PC-3 (cell line): ENCODE results near the gene MAST4. TPM values are rescaled to one million over a fixed set of nuclear protein-coding genes. Genes with fewer than 3 reads are reported as not detected.

Experiments used
- ATAC-seq: fragments of 200-7000 bp; cut with Tn5 transposase; 2 replicates; pipeline ENCODE4 v1.9.1; 2020; ENCODE audit warnings: mild to moderate bottlenecking, moderate library complexity
- BruUV-seq: library from RNA; stranded (reverse); fragments of 400-500 nt; replicated peaks from 2 replicates; lab custom pipeline; 2021; lab: Mats Ljungman, UMichigan
- CTCF ChIA-PET: fragments of 300-600 bp; sonication (Branson Sonifier 250); formaldehyde crosslinking; loops from one replicate; lab custom pipeline; 2022; ENCODE audit warnings: antibody characterized with exemption; lab: Charles Lee
- POLR2A ChIA-PET: fragments of 300-600 bp; sonication (Branson Sonifier 250); formaldehyde crosslinking; loops from one replicate; lab custom pipeline; 2022; ENCODE audit warnings: antibody characterized with exemption; ENCODE audit not compliant: unreplicated experiment; lab: Charles Lee
- DNase-seq: peaks from one replicate; pipeline ENCODE4 v3.0.0-alpha.2; 2015
- H2AFZ ChIP-seq: fragments of 300-600 bp; sonication (generic); 2 replicates; pipeline ENCODE4 v1.6.0; 2016; ENCODE audit warnings: antibody characterized with exemption, low read length
- H3F3A ChIP-seq: fragments of 300-600 bp; sonication (generic); one replicate; pipeline ENCODE4 v1.6.0; 2017; ENCODE audit warnings: antibody characterized with exemption, low read length, control low read depth, mild to moderate bottlenecking; ENCODE audit not compliant: unreplicated experiment
- H3K27ac ChIP-seq: fragments of 300-600 bp; sonication (generic); 2 replicates; pipeline ENCODE4 v1.5.1; 2016; ENCODE audit warnings: mild to moderate bottlenecking, low read length
- H3K27me3 ChIP-seq: fragments of 300-600 bp; sonication (generic); 2 replicates; pipeline ENCODE4 v1.6.1; 2016; ENCODE audit warnings: low read length, mixed read lengths
- H3K36me3 ChIP-seq: fragments of 300-600 bp; sonication (generic); 2 replicates; pipeline ENCODE4 v1.6.1; 2016; ENCODE audit warnings: low read depth, mixed run types, low read length, mixed read lengths
- H3K4me1 ChIP-seq: fragments of 300-600 bp; sonication (generic); 2 replicates; pipeline ENCODE4 v1.5.1; 2016; ENCODE audit warnings: low read length; ENCODE audit not compliant: insufficient read depth
- H3K4me2 ChIP-seq: fragments of 300-600 bp; sonication (generic); 2 replicates; pipeline ENCODE4 v1.6.0; 2016; ENCODE audit warnings: low read length
- H3K4me3 ChIP-seq: fragments of 300-600 bp; sonication (generic); 2 replicates; pipeline ENCODE4 v1.5.1; 2016; ENCODE audit warnings: mild to moderate bottlenecking, low read length, mixed read lengths
- H3K79me2 ChIP-seq: fragments of 300-600 bp; sonication (generic); 2 replicates; pipeline ENCODE4 v1.6.1; 2017; ENCODE audit warnings: low read length, mixed read lengths
- H3K9ac ChIP-seq: fragments of 300-600 bp; sonication (generic); 2 replicates; pipeline ENCODE4 v1.6.0; 2016; ENCODE audit warnings: mild to moderate bottlenecking, low read length
- H3K9me2 ChIP-seq: fragments of 300-600 bp; sonication (generic); replicated peaks from 2 replicates; pipeline ENCODE4 v1.6.1; 2016; ENCODE audit warnings: mixed run types, low read length, mixed read lengths
- H3K9me3 ChIP-seq: fragments of 300-600 bp; sonication (generic); 2 replicates; pipeline ENCODE4 v1.6.1; 2016; ENCODE audit warnings: low read length, mixed read lengths
- H4K20me1 ChIP-seq: fragments of 300-600 bp; sonication (generic); 2 replicates; pipeline ENCODE4 v1.6.1; 2016; ENCODE audit warnings: low read length, mixed read lengths
- EZH2 ChIP-seq: fragments of 300-600 bp; sonication (generic); IDR thresholded peaks from one replicate; pipeline ENCODE4 v1.6.1; 2017; ENCODE audit warnings: antibody characterized with exemption, mild to moderate bottlenecking, low read length; ENCODE audit not compliant: unreplicated experiment
- EZH2phosphoT487 ChIP-seq: fragments of 300-600 bp; sonication (generic); IDR thresholded peaks from 2 replicates; pipeline ENCODE4 v1.6.1; 2018; ENCODE audit warnings: mild to moderate bottlenecking, antibody characterized with exemption, low read length, borderline replicate concordance
- intact Hi-C: fragments of 100-400 bp; cut with micrococcal nuclease; formaldehyde crosslinking; loops from 2 replicates; pipeline ENCODE4 v1.9.0; 2023
- total RNA-seq: library from RNA; depleted of rRNA; stranded (reverse); fragments of >200 nt; gene quantifications from 2 replicates; pipeline ENCODE4 v1.2.3, GENCODE V29; 2014
- TF ChIP-seq, protein P1 (sequence below): fragments of 300-600 bp; sonication (generic); conservative IDR thresholded peaks from 2 replicates; pipeline ENCODE4 v1.5.1; 2017; ENCODE audit warnings: antibody characterized with exemption, low read depth, mild to moderate bottlenecking, low read length

MAST4 gene
- total RNA-seq, 1 experiment from 2014 or later = 7.9 TPM

DNA sequence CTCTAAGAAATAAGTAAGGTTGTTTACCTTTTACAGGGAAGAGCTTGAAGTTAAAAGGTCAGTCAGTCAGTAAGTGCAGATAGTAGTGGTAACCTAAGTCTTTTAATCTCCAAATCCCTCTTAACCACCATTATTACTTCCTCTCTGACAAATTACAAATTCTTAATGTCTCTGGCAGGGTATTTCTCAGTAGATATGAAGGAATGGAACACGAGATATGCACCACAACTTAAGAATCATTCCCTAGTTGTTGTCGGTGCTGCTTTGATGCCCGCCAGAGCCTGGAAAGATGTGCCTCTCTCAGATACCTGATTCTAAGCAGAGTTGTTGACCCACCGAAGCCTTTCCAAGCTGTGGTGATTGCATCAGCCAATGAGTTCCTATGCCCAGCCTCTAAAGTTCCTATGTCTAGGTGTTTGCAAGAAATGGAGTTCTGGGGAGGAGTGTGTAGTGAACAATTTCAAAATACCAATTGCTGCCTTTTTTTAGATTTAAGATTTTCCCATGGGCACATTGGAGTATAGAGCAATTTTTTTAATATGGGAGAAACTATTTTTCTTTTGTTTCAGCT, 521.9 kb downstream of the MAST4 start:
- POLR2A ChIA-PET = no interaction called here
- no peaks in the 10 kb centered on the region for H3K79me2 ChIP-seq
- CTCF ChIA-PET = no interaction called here
- TF ChIP-seq, protein P1, sequence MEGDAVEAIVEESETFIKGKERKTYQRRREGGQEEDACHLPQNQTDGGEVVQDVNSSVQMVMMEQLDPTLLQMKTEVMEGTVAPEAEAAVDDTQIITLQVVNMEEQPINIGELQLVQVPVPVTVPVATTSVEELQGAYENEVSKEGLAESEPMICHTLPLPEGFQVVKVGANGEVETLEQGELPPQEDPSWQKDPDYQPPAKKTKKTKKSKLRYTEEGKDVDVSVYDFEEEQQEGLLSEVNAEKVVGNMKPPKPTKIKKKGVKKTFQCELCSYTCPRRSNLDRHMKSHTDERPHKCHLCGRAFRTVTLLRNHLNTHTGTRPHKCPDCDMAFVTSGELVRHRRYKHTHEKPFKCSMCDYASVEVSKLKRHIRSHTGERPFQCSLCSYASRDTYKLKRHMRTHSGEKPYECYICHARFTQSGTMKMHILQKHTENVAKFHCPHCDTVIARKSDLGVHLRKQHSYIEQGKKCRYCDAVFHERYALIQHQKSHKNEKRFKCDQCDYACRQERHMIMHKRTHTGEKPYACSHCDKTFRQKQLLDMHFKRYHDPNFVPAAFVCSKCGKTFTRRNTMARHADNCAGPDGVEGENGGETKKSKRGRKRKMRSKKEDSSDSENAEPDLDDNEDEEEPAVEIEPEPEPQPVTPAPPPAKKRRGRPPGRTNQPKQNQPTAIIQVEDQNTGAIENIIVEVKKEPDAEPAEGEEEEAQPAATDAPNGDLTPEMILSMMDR = no peak
- no peak for TF ChIP-seq EZH2
- H3K4me1 ChIP-seq = no peaks in the 10 kb centered on the region
- no peaks in the 10 kb centered on the region for H4K20me1 ChIP-seq
- ATAC-seq = no peak
- H3K9ac ChIP-seq = no peak overlapping the region
- BruUV-seq = no TSS peak
- H3K36me3 ChIP-seq = no peaks in the 10 kb centered on the region
- H3K4me3 ChIP-seq = no peak overlapping the region
- H3K9me3 ChIP-seq = no peaks in the 10 kb centered on the region
- intact Hi-C loops = no loop called here
- H3K4me2 ChIP-seq = no peak overlapping the region
- H3F3A ChIP-seq = no peaks in the 10 kb centered on the region
- H3K27me3 ChIP-seq = no peaks in the 10 kb centered on the region
- no peak overlapping the region for H2AFZ ChIP-seq
- no peaks in the 10 kb centered on the region for H3K9me2 ChIP-seq
- no peak overlapping the region for H3K27ac ChIP-seq
- no peak for DNase-seq

DNA sequence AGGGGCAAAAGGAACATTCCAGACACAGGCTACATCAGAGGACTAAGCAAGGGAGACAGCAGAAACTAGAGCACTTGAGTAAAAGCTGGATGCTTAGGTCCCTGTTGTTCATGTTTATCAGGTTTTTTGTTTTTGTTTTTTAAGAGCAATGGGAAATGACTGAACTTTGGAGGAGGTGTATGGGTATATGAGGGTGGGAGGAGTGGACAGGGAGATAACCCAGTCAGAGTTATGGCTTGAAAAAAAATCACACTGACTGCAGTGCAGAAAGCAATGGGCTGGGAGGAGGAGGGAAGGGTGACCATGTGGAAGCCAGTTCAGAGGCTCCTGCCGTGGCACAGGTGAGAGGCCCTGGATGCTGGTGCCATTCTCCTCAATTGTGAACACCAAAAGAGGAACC, 522.8 kb downstream of the MAST4 start:
- H3K9ac ChIP-seq = no peak overlapping the region
- no peak overlapping the region for H2AFZ ChIP-seq
- H3K27ac ChIP-seq = no peak overlapping the region
- no peak overlapping the region for H3K4me2 ChIP-seq
- BruUV-seq = no TSS peak
- TF ChIP-seq, protein P1 = no peak
- no peak for TF ChIP-seq EZH2
- no peak for TF ChIP-seq EZH2phosphoT487
- no peak for DNase-seq
- intact Hi-C loops = no loop called here
- H3K9me2 ChIP-seq = no peaks in the 10 kb centered on the region
- no peaks in the 10 kb centered on the region for H3K79me2 ChIP-seq
- H3K4me1 ChIP-seq = no peaks in the 10 kb centered on the region
- no peaks in the 10 kb centered on the region for H3K36me3 ChIP-seq
- H3F3A ChIP-seq = no peaks in the 10 kb centered on the region
- POLR2A ChIA-PET = no interaction called here
- H3K4me3 ChIP-seq = no peak overlapping the region
- no peaks in the 10 kb centered on the region for H4K20me1 ChIP-seq
- CTCF ChIA-PET = no interaction called here
- H3K27me3 ChIP-seq = no peaks in the 10 kb centered on the region
- no peaks in the 10 kb centered on the region for H3K9me3 ChIP-seq
- no peak for ATAC-seq

DNA sequence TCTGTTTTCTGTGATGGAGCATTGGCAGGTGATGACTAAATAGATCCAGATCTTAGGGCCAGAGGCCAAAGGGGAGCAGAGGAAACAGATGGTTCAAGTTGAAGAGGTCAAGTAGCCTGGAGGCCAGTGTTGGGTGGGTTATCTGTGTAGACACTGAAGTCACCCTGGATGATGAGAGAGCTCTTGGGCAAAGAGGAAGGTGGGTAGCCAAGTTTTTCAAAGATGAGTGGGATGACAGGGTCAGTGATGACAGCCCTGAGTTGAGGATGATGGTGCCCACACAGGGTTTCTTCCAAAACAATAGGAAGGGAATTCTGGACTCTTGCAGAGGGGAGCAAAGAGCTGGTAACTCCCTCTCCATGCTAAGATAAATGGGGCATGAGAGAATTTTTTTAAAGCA, 523.8 kb downstream of the MAST4 start:
- no TSS peak for BruUV-seq
- ATAC-seq (no peak), DNase-seq (no peak)
- H4K20me1 ChIP-seq = no peaks in the 10 kb centered on the region
- no peaks in the 10 kb centered on the region for H3K36me3 ChIP-seq
- H3K9me2 ChIP-seq = no peaks in the 10 kb centered on the region
- no peak overlapping the region for H3K9ac ChIP-seq
- H3K79me2 ChIP-seq = no peaks in the 10 kb centered on the region
- ChIA-PET CTCF (no interaction called here), POLR2A (no interaction called here)
- H3K27ac ChIP-seq = no peak overlapping the region
- intact Hi-C loops = no loop called here
- no peak overlapping the region for H2AFZ ChIP-seq
- TF ChIP-seq EZH2 (no peak), EZH2phosphoT487 (no peak)
- TF ChIP-seq, protein P1 = no peak
- H3K4me3 ChIP-seq = no peak overlapping the region
- H3K27me3 ChIP-seq = no peaks in the 10 kb centered on the region
- no peaks in the 10 kb centered on the region for H3K9me3 ChIP-seq
- no peaks in the 10 kb centered on the region for H3F3A ChIP-seq
- no peaks in the 10 kb centered on the region for H3K4me1 ChIP-seq
- no peak overlapping the region for H3K4me2 ChIP-seq
